ENCODE measurements around the gene CEP112.

Gene CEP112

DNA sequence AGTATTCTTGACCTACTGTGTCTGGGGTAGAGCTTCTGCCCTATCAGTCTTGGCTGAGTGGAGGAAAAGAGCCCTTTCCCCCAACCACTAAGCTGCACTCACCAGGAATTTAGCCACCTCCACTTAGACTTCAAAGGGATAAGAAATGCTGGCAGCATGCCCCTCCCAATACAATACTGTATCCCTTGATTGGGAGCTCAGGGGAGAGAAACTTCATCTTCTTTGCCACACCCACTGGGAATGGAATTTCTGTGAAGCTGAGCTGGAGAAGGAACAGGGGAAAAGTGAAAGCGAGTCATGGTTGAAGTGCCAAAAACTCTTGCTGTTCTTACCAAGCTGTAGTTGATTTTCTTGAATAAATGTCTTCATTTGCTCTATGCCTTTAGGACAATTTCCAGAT is 68.8 kb downstream of the CEP112 start:
- no peak overlapping the region for H3K27ac ChIP-seq (ENCODE audit: low read length)
- H3K9me3 ChIP-seq (ENCODE audit: control insufficient read depth, insufficient read depth, low read length), result no peaks in the 10 kb centered on the region
- WGBS (ENCODE audit: insufficient coverage, insufficient read length), result no CpG with 5 or more reads among the region's 1 CpG
- 0 out of 2 replicates have a peak, but pooled peaks cover 1% of the 10 kb centered on the region for H3K4me1 ChIP-seq (ENCODE audit: control insufficient read depth, insufficient read depth, low read length)
- no peaks in the 10 kb centered on the region for H3K27me3 ChIP-seq (ENCODE audit: control insufficient read depth, insufficient read depth, low read length)
- no peak for DNase-seq (ENCODE audit: low read depth, low spot score)
- H3K4me3 ChIP-seq (ENCODE audit: low read length), result no peak overlapping the region
- H3K36me3 ChIP-seq (ENCODE audit: control insufficient read depth, insufficient read depth, low read length), result no peaks in the 10 kb centered on the region

DNA sequence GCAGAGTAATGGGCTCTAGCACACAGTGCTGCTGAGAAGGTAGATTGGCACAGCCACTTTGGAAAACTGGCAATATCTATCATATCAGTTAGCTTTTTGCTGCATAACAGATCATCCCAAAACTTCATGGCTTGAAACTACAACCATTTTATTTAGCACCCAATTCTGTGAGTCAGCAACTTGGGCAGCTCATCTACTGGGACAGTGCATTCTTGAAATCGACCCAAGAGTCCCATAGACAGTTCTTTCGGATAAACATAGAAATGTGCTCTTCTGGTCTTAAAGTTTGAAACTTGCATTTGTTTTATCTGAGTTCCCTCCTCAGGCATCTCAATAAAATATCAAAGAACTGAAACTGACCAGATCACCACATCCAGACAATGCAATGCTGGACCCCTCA is 76.7 kb downstream of the CEP112 start:
- Histone ChIP-seq H3K9me3 (ENCODE audit: control insufficient read depth, insufficient read depth, low read length) (no peaks in the 10 kb centered on the region), H3K4me3 (ENCODE audit: low read length) (no peak overlapping the region), H3K36me3 (ENCODE audit: control insufficient read depth, insufficient read depth, low read length) (no peaks in the 10 kb centered on the region), H3K27ac (ENCODE audit: low read length) (no peak overlapping the region), H3K27me3 (ENCODE audit: control insufficient read depth, insufficient read depth, low read length) (no peaks in the 10 kb centered on the region), H3K4me1 (ENCODE audit: control insufficient read depth, insufficient read depth, low read length) (no peaks in the 10 kb centered on the region)
- no peak for DNase-seq (ENCODE audit: low read depth, low spot score)
- WGBS (ENCODE audit: insufficient coverage, insufficient read length), result no CpG with 5 or more reads among the region's 2 CpGs

DNA sequence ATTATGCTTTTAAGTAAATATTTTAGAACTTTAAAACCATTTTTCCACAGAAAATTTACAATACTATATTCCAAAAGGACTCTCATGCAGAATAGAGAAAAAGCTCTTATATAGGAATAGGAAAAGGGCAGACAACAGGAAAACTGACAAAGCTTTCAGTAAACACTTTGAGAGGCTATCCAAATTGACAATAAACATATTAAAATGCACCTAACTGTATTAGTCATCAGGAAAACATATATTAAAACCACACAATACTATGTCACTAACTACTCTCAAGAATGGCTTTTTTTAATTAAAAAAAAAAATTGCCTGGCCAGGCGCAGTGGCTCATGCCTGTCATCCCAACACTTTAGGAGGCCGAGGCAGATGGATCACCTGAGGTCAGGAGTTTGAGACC is 77.3 kb downstream of the CEP112 start:
- DNase-seq (ENCODE audit: low read depth, low spot score), result no peak
- WGBS (ENCODE audit: insufficient coverage, insufficient read length), result no CpG with 5 or more reads among the region's 2 CpGs
- Histone ChIP-seq H3K9me3 (ENCODE audit: control insufficient read depth, insufficient read depth, low read length) (no peaks in the 10 kb centered on the region), H3K4me1 (ENCODE audit: control insufficient read depth, insufficient read depth, low read length) (no peaks in the 10 kb centered on the region), H3K27ac (ENCODE audit: low read length) (no peak overlapping the region), H3K4me3 (ENCODE audit: low read length) (no peak overlapping the region), H3K27me3 (ENCODE audit: control insufficient read depth, insufficient read depth, low read length) (no peaks in the 10 kb centered on the region), H3K36me3 (ENCODE audit: control insufficient read depth, insufficient read depth, low read length) (no peaks in the 10 kb centered on the region)

- no peaks in the 10 kb centered on the region for H3K4me1 ChIP-seq (ENCODE audit: control insufficient read depth, insufficient read depth, low read length)
- no peak overlapping the region for H3K4me3 ChIP-seq (ENCODE audit: low read length)
- no peaks in the 10 kb centered on the region for H3K27me3 ChIP-seq (ENCODE audit: control insufficient read depth, insufficient read depth, low read length)
- H3K9me3 ChIP-seq (ENCODE audit: control insufficient read depth, insufficient read depth, low read length), result no peaks in the 10 kb centered on the region
- no peaks in the 10 kb centered on the region for H3K36me3 ChIP-seq (ENCODE audit: control insufficient read depth, insufficient read depth, low read length)
- DNase-seq (ENCODE audit: low read depth, low spot score), result no peak
- no peak overlapping the region for H3K27ac ChIP-seq (ENCODE audit: low read length)
Observed at GRCh38 chr17:66107731-66108130, 84.2 kb downstream of the CEP112 start.

DNA sequence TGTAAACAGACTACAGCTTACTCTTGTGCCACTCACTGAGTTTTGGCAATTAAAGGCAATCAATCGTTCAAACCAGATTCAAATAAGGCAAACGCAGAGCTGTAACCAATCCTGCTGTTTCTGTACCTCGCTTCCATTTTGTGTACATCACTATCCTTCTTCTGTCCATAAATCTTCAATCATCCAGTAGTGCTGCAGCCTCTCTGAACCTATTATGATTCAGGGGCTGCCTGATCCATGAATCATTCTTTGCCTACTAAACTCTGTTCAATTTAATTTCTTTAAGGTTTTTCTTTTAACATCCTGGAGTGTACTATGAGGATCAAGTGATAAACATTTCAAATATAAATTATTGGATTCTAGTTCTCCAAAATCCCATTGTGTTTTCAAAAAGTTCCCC is 93.9 kb downstream of the CEP112 start:
- Histone ChIP-seq H3K4me1 (ENCODE audit: control insufficient read depth, insufficient read depth, low read length) (no peaks in the 10 kb centered on the region), H3K9me3 (ENCODE audit: control insufficient read depth, insufficient read depth, low read length) (no peaks in the 10 kb centered on the region), H3K27me3 (ENCODE audit: control insufficient read depth, insufficient read depth, low read length) (no peaks in the 10 kb centered on the region), H3K36me3 (ENCODE audit: control insufficient read depth, insufficient read depth, low read length) (no peaks in the 10 kb centered on the region), H3K4me3 (ENCODE audit: low read length) (no peak overlapping the region), H3K27ac (ENCODE audit: low read length) (no peak overlapping the region)
- WGBS (ENCODE audit: insufficient coverage, insufficient read length), result no CpG with 5 or more reads among the region's 3 CpGs
- DNase-seq (ENCODE audit: low read depth, low spot score), result no peak

DNA sequence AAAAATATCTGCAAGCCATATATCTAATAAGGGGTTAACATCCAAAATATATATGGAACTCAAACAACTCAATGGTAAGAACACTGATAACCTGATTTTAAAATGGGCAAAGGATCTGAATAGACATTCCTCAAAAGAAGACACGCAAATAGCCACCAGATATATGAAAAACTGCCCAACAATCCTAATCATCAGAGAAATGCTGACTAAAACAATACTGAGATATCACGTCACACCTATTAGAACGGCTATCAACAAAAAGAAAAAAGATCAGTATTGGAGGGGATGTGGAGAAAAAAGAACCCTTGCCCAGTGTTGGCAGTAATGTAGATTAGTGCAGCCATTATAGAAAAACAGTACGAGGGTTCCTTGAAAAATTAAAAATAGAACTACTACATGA is 97.2 kb downstream of the CEP112 start:
- Histone ChIP-seq H3K36me3 (ENCODE audit: control insufficient read depth, insufficient read depth, low read length) (no peaks in the 10 kb centered on the region), H3K27ac (ENCODE audit: low read length) (no peak overlapping the region), H3K27me3 (ENCODE audit: control insufficient read depth, insufficient read depth, low read length) (no peaks in the 10 kb centered on the region), H3K9me3 (ENCODE audit: control insufficient read depth, insufficient read depth, low read length) (no peaks in the 10 kb centered on the region), H3K4me1 (ENCODE audit: control insufficient read depth, insufficient read depth, low read length) (no peaks in the 10 kb centered on the region), H3K4me3 (ENCODE audit: low read length) (no peak overlapping the region)
- no peak for DNase-seq (ENCODE audit: low read depth, low spot score)
- no CpG with 5 or more reads among the region's 4 CpGs for WGBS (ENCODE audit: insufficient coverage, insufficient read length)

GRCh38 chr17:66091445-66092080 is 100.4 kb downstream of the CEP112 start:
- Histone ChIP-seq H3K4me1 (ENCODE audit: control insufficient read depth, insufficient read depth, low read length) (no peaks in the 10 kb centered on the region), H3K9me3 (ENCODE audit: control insufficient read depth, insufficient read depth, low read length) (no peaks in the 10 kb centered on the region), H3K4me3 (ENCODE audit: low read length) (no peak overlapping the region), H3K36me3 (ENCODE audit: control insufficient read depth, insufficient read depth, low read length) (no peaks in the 10 kb centered on the region), H3K27ac (ENCODE audit: low read length) (no peak overlapping the region), H3K27me3 (ENCODE audit: control insufficient read depth, insufficient read depth, low read length) (no peaks in the 10 kb centered on the region)
- whole genome bisulfite sequencing (ENCODE audit: insufficient coverage, insufficient read length), result no CpG with 5 or more reads among the region's 3 CpGs
- no peak for DNase-seq (ENCODE audit: low read depth, low spot score)

DNA sequence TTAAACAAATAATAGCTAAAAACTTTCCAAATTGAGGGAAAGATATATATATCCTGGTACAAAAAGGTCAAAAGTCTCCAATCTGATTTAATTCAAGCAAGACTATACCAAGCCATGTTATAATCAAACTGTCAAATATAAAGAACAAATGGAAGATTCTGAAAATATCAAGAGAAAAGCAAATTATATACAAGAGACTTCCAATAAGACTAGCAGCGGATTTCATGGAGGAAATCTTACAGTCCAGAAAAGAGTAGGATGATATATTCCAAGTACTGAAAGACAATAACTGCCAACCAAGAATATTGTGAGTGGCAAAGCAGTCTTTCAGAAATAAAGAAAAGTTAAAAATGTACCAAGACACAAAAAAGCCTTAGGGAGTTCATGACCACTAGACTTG is 102.2 kb downstream of the CEP112 start:
- Histone ChIP-seq H3K36me3 (ENCODE audit: control insufficient read depth, insufficient read depth, low read length) (no peaks in the 10 kb centered on the region), H3K4me3 (ENCODE audit: low read length) (no peak overlapping the region), H3K27ac (ENCODE audit: low read length) (no peak overlapping the region), H3K4me1 (ENCODE audit: control insufficient read depth, insufficient read depth, low read length) (no peaks in the 10 kb centered on the region), H3K9me3 (ENCODE audit: control insufficient read depth, insufficient read depth, low read length) (no peaks in the 10 kb centered on the region), H3K27me3 (ENCODE audit: control insufficient read depth, insufficient read depth, low read length) (no peaks in the 10 kb centered on the region)
- WGBS (ENCODE audit: insufficient coverage, insufficient read length), result no CpG with 5 or more reads among the region's 1 CpG
- DNase-seq (ENCODE audit: low read depth, low spot score), result no peak

DNA sequence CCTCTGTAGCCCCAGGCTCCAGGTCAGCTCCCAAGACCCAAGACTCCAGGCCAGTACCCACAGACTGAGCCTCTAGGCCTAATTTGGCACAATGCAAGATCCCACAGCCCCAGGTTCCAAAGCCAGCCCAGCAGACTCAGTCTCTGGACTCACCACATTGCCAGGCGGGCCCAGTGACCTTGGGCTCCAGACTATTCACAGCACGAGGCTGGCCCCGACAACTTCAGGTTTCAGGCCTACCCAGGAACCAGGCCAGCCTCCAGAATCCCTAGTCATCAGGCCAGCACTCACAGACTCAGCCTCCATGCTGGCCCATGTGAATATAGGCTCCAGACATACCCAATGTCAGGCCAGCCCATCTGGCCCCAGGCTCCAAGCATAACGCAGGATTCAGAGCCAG is 103.8 kb downstream of the CEP112 start:
- Histone ChIP-seq H3K27ac (ENCODE audit: low read length) (no peak overlapping the region), H3K4me1 (ENCODE audit: control insufficient read depth, insufficient read depth, low read length) (no peaks in the 10 kb centered on the region), H3K27me3 (ENCODE audit: control insufficient read depth, insufficient read depth, low read length) (no peaks in the 10 kb centered on the region), H3K9me3 (ENCODE audit: control insufficient read depth, insufficient read depth, low read length) (no peaks in the 10 kb centered on the region), H3K4me3 (ENCODE audit: low read length) (no peak overlapping the region), H3K36me3 (ENCODE audit: control insufficient read depth, insufficient read depth, low read length) (no peaks in the 10 kb centered on the region)
- no CpG with 5 or more reads among the region's 4 CpGs for WGBS (ENCODE audit: insufficient coverage, insufficient read length)
- no peak for DNase-seq (ENCODE audit: low read depth, low spot score)

- no peaks in the 10 kb centered on the region for H3K27me3 ChIP-seq (ENCODE audit: control insufficient read depth, insufficient read depth, low read length)
- no peak for DNase-seq (ENCODE audit: low read depth, low spot score)
- no peaks in the 10 kb centered on the region for H3K9me3 ChIP-seq (ENCODE audit: control insufficient read depth, insufficient read depth, low read length)
- H3K4me3 ChIP-seq (ENCODE audit: low read length), result no peak overlapping the region
- no peaks in the 10 kb centered on the region for H3K36me3 ChIP-seq (ENCODE audit: control insufficient read depth, insufficient read depth, low read length)
- no peak overlapping the region for H3K27ac ChIP-seq (ENCODE audit: low read length)
- H3K4me1 ChIP-seq (ENCODE audit: control insufficient read depth, insufficient read depth, low read length), result no peaks in the 10 kb centered on the region
Observed at GRCh38 chr17:66087073-66087472, 104.9 kb downstream of the CEP112 start.

DNA sequence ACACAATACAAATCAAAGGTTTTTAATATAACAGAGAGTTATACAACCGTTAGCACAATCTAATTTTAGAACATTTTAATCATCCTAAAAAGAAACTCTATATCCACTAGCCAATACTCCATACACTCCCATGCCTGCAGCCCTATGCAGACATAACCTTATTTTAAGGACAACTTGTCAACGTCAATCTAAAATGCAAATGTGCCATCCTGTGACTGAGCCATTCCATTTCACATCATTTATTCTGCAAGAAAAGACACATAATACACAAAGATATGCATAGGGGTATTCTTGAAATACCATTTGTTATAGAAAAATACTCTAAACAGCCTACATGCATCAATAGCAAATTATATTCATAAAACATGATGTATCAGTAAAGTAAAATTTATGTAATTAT is 106.7 kb downstream of the CEP112 start:
- no peak overlapping the region for H3K27ac ChIP-seq (ENCODE audit: low read length)
- DNase-seq (ENCODE audit: low read depth, low spot score), result no peak
- no CpG with 5 or more reads among the region's 2 CpGs for WGBS (ENCODE audit: insufficient coverage, insufficient read length)
- no peaks in the 10 kb centered on the region for H3K36me3 ChIP-seq (ENCODE audit: control insufficient read depth, insufficient read depth, low read length)
- no peaks in the 10 kb centered on the region for H3K4me1 ChIP-seq (ENCODE audit: control insufficient read depth, insufficient read depth, low read length)
- no peaks in the 10 kb centered on the region for H3K27me3 ChIP-seq (ENCODE audit: control insufficient read depth, insufficient read depth, low read length)
- no peaks in the 10 kb centered on the region for H3K9me3 ChIP-seq (ENCODE audit: control insufficient read depth, insufficient read depth, low read length)
- H3K4me3 ChIP-seq (ENCODE audit: low read length), result no peak overlapping the region
